ENCODE results near the gene NR5A1.

GRCh38 chr9:124500796-124501611, 6.2 kb downstream of the NR5A1 start:
- no peak for TF ChIP-seq ARNTL (CRISPR knock-in tag; IDR thresholded peaks at IDR 0.05; ENCODE audit: borderline replicate concordance, low read depth)
- TF ChIP-seq CREB5 (CRISPR knock-in tag; IDR thresholded peaks at IDR 0.05; ENCODE audit: low read depth) = no peak
- no peak for TF ChIP-seq OSR1 (CRISPR knock-in tag; IDR thresholded peaks at IDR 0.05)
- no peak for TF ChIP-seq ZFP3 (CRISPR knock-in tag; IDR thresholded peaks at IDR 0.05)
